ENCODE measurements around the gene RPL23.

The RPL23 gene

GRCh38 chr17:38881600-38882191, 28.2 kb upstream of the RPL23 start:
- Histone ChIP-seq H3K27me3 (ENCODE audit: control insufficient read depth, insufficient read depth, low read length) (no peaks in the 10 kb centered on the region), H3K36me3 (ENCODE audit: control insufficient read depth, low read depth, low read length) (peaks cover 3% of the 10 kb centered on the region), H3K4me3 (ENCODE audit: low read length) (no peak overlapping the region), H3K9ac (ENCODE audit: low read length) (no peak overlapping the region), H3K4me1 (ENCODE audit: control insufficient read depth, low read depth, low read length) (peaks cover 70% of the 10 kb centered on the region), H3K9me3 (ENCODE audit: control insufficient read depth, low read depth, low read length) (no peaks in the 10 kb centered on the region), H3K27ac (ENCODE audit: low read length) (peak overlapping the region; percentile 23)

GRCh38 chr17:38879878-38880665, 26.6 kb upstream of the RPL23 start:
- peak overlapping the region; percentile 43 for H3K4me3 ChIP-seq (ENCODE audit: low read length)
- peak overlapping the region; percentile 57 for H3K9ac ChIP-seq (ENCODE audit: low read length)
- no peaks in the 10 kb centered on the region for H3K27me3 ChIP-seq (ENCODE audit: control insufficient read depth, insufficient read depth, low read length)
- peak overlapping the region; percentile 47 for H3K27ac ChIP-seq (ENCODE audit: low read length)
- H3K9me3 ChIP-seq (ENCODE audit: control insufficient read depth, low read depth, low read length): no peaks in the 10 kb centered on the region
- H3K4me1 ChIP-seq (ENCODE audit: control insufficient read depth, low read depth, low read length): peaks cover 58% of the 10 kb centered on the region
- H3K36me3 ChIP-seq (ENCODE audit: control insufficient read depth, low read depth, low read length): peaks cover 3% of the 10 kb centered on the region

- Histone ChIP-seq H3K36me3 (ENCODE audit: control insufficient read depth, low read depth, low read length) (peaks cover 3% of the 10 kb centered on the region), H3K4me3 (ENCODE audit: low read length) (no peak overlapping the region), H3K4me1 (ENCODE audit: control insufficient read depth, low read depth, low read length) (peaks cover 48% of the 10 kb centered on the region), H3K27me3 (ENCODE audit: control insufficient read depth, insufficient read depth, low read length) (no peaks in the 10 kb centered on the region), H3K27ac (ENCODE audit: low read length) (peak overlapping the region; percentile 22), H3K9me3 (ENCODE audit: control insufficient read depth, low read depth, low read length) (no peaks in the 10 kb centered on the region), H3K9ac (ENCODE audit: low read length) (no peak overlapping the region)
Observed at GRCh38 chr17:38877130-38877851, 23.8 kb upstream of the RPL23 start.

GRCh38 chr17:38875477-38876075, 22.1 kb upstream of the RPL23 start:
- Histone ChIP-seq H3K9me3 (ENCODE audit: control insufficient read depth, low read depth, low read length) (no peaks in the 10 kb centered on the region), H3K27me3 (ENCODE audit: control insufficient read depth, insufficient read depth, low read length) (no peaks in the 10 kb centered on the region), H3K9ac (ENCODE audit: low read length) (no peak overlapping the region), H3K36me3 (ENCODE audit: control insufficient read depth, low read depth, low read length) (no peaks in the 10 kb centered on the region), H3K4me3 (ENCODE audit: low read length) (no peak overlapping the region), H3K27ac (ENCODE audit: low read length) (no peak overlapping the region), H3K4me1 (ENCODE audit: control insufficient read depth, low read depth, low read length) (peaks cover 52% of the 10 kb centered on the region)

- H3K4me3 ChIP-seq (ENCODE audit: low read length): no peak overlapping the region
Observed at GRCh38 chr17:38874505-38875400, 21.2 kb upstream of the RPL23 start.

GRCh38 chr17:38873640-38874380, 20.3 kb upstream of the RPL23 start:
- no peak overlapping the region for H3K27ac ChIP-seq (ENCODE audit: low read length)
- H3K4me1 ChIP-seq (ENCODE audit: control insufficient read depth, low read depth, low read length): peaks cover 36% of the 10 kb centered on the region
- H3K27me3 ChIP-seq (ENCODE audit: control insufficient read depth, insufficient read depth, low read length): no peaks in the 10 kb centered on the region
- no peaks in the 10 kb centered on the region for H3K9me3 ChIP-seq (ENCODE audit: control insufficient read depth, low read depth, low read length)
- H3K9ac ChIP-seq (ENCODE audit: low read length): no peak overlapping the region
- H3K4me3 ChIP-seq (ENCODE audit: low read length): no peak overlapping the region
- no peaks in the 10 kb centered on the region for H3K36me3 ChIP-seq (ENCODE audit: control insufficient read depth, low read depth, low read length)

More at GRCh38 chr17:38874505-38875400, 21.2 kb upstream of the RPL23 start:
- Histone ChIP-seq H3K4me1 (ENCODE audit: control insufficient read depth, low read depth, low read length) (peaks cover 44% of the 10 kb centered on the region), H3K27me3 (ENCODE audit: control insufficient read depth, insufficient read depth, low read length) (no peaks in the 10 kb centered on the region), H3K9me3 (ENCODE audit: control insufficient read depth, low read depth, low read length) (no peaks in the 10 kb centered on the region), H3K9ac (ENCODE audit: low read length) (no peak overlapping the region), H3K27ac (ENCODE audit: low read length) (no peak overlapping the region), H3K36me3 (ENCODE audit: control insufficient read depth, low read depth, low read length) (no peaks in the 10 kb centered on the region)

GRCh38 chr17:38872671-38873385, 19.3 kb upstream of the RPL23 start:
- Histone ChIP-seq H3K9ac (ENCODE audit: low read length) (no peak overlapping the region), H3K4me1 (ENCODE audit: control insufficient read depth, low read depth, low read length) (peaks cover 33% of the 10 kb centered on the region), H3K27ac (ENCODE audit: low read length) (no peak overlapping the region), H3K27me3 (ENCODE audit: control insufficient read depth, insufficient read depth, low read length) (peaks cover 8% of the 10 kb centered on the region), H3K36me3 (ENCODE audit: control insufficient read depth, low read depth, low read length) (no peaks in the 10 kb centered on the region), H3K4me3 (ENCODE audit: low read length) (no peak overlapping the region), H3K9me3 (ENCODE audit: control insufficient read depth, low read depth, low read length) (no peaks in the 10 kb centered on the region)

- peaks cover 26% of the 10 kb centered on the region for H3K4me1 ChIP-seq (ENCODE audit: control insufficient read depth, low read depth, low read length)
Observed at GRCh38 chr17:38872027-38872511, 18.5 kb upstream of the RPL23 start.

GRCh38 chr17:38871247-38872015, 17.9 kb upstream of the RPL23 start:
- peaks cover 23% of the 10 kb centered on the region for H3K4me1 ChIP-seq (ENCODE audit: control insufficient read depth, low read depth, low read length)
- H3K9ac ChIP-seq (ENCODE audit: low read length): peak overlapping the region; percentile 61
- H3K4me3 ChIP-seq (ENCODE audit: low read length): peak overlapping the region; percentile 74
- H3K27me3 ChIP-seq (ENCODE audit: control insufficient read depth, insufficient read depth, low read length): peaks cover 8% of the 10 kb centered on the region
- no peaks in the 10 kb centered on the region for H3K36me3 ChIP-seq (ENCODE audit: control insufficient read depth, low read depth, low read length)
- H3K27ac ChIP-seq (ENCODE audit: low read length): peak overlapping the region; percentile 17
- no peaks in the 10 kb centered on the region for H3K9me3 ChIP-seq (ENCODE audit: control insufficient read depth, low read depth, low read length)

More at GRCh38 chr17:38872027-38872511, 18.5 kb upstream of the RPL23 start:
- Histone ChIP-seq H3K4me3 (ENCODE audit: low read length) (peak overlapping the region; percentile 74), H3K9me3 (ENCODE audit: control insufficient read depth, low read depth, low read length) (no peaks in the 10 kb centered on the region), H3K36me3 (ENCODE audit: control insufficient read depth, low read depth, low read length) (no peaks in the 10 kb centered on the region), H3K9ac (ENCODE audit: low read length) (peak overlapping the region; percentile 61), H3K27ac (ENCODE audit: low read length) (no peak overlapping the region), H3K27me3 (ENCODE audit: control insufficient read depth, insufficient read depth, low read length) (peaks cover 8% of the 10 kb centered on the region)

Data from iPS-18a (cell line).